Kidney (tissue), 14 donors: ENCODE results near the gene CRYL1. TPM values are rescaled to one million over a fixed set of nuclear protein-coding genes. Genes with fewer than 3 reads are reported as not detected.

Experiments used
- DNase-seq, 5 donors: peaks; one replicate each; pipeline ENCODE4 v3.0.0-alpha.2; 2013 to 2020
- FAIRE-seq: peaks from 2 replicates; lab custom pipeline; 2012; peaks lifted over from hg19 to GRCh38; lab: Jason Lieb, UNC
- H3K27ac ChIP-seq, 2 donors: one replicate each; pipeline ENCODE4 v1.7.0; 2013; ENCODE audit warnings: low read depth in 2 of 2, low read length in 2 of 2, inconsistent platforms in 1 of 2
- H3K27me3 ChIP-seq: one replicate; pipeline ENCODE4 v1.7.1; 2013; ENCODE audit warnings: low read length, inconsistent platforms; ENCODE audit not compliant: control insufficient read depth, insufficient read depth
- H3K36me3 ChIP-seq, 3 donors: one replicate each; pipeline versions ENCODE4 v1.7.0 to v1.7.1; 2013; ENCODE audit warnings: low read length in 3 of 3, control low read depth in 1 of 3, inconsistent platforms in 1 of 3; ENCODE audit not compliant: insufficient read depth in 3 of 3, control insufficient read depth in 2 of 3
- H3K4me1 ChIP-seq, 3 donors: one replicate each; pipeline versions ENCODE4 v1.7.0 to v1.7.1; 2013; ENCODE audit warnings: low read length in 3 of 3, inconsistent platforms in 1 of 3, low read depth in 1 of 3; ENCODE audit not compliant: control insufficient read depth in 2 of 3, insufficient read depth in 2 of 3
- H3K4me3 ChIP-seq, 3 donors: one replicate each; pipeline versions ENCODE4 v1.7.0 to v1.8.1; 2013; ENCODE audit warnings: low read length in 3 of 3, control low read depth in 1 of 3, inconsistent platforms in 1 of 3
- H3K9ac ChIP-seq, 3 donors: one replicate each; pipeline versions ENCODE4 v1.7.0 to v1.7.1; 2013; ENCODE audit warnings: low read length in 3 of 3, control low read depth in 1 of 3, inconsistent platforms in 1 of 3
- H3K9me3 ChIP-seq, 3 donors: one replicate each; pipeline versions ENCODE4 v1.7.0 to v1.7.1; 2013; ENCODE audit warnings: low read length in 3 of 3, control low read depth in 1 of 3, inconsistent platforms in 1 of 3; ENCODE audit not compliant: control insufficient read depth in 2 of 3, insufficient read depth in 1 of 3
- intact Hi-C: fragments of 100-400 bp; cut with DNase I; formaldehyde crosslinking; loops from one replicate; pipeline ENCODE4 v1.11.1; 2022
- polyA plus RNA-seq: library from polyadenylated mRNA; stranded (reverse); fragments of 350-450 nt; fragmentation: Illumina TruSeq; extraction: RNeasy Lipid Tissue Mini Kit (QIAGEN cat#74804); gene quantifications from one replicate; pipeline ENCODE4 v1.2.3, GENCODE V29; 2014; ENCODE audit warnings: low read depth, low replicate concordance; ENCODE audit not compliant: insufficient read depth
- total RNA-seq: library from RNA; stranded (reverse); fragmentation: NEBNext Ultra II Directional; extraction: Animal tissue kit (Norgen Biotek cat#: 25700); gene quantifications from one replicate; pipeline ENCODE4 v1.2.1, GENCODE V29; 2021
- TF ChIP-seq, protein P1 (sequence below): IDR thresholded peaks from 3 replicates; pipeline ENCODE4 v1.5.1; 2012; ENCODE audit warnings: mild to moderate bottlenecking, moderate library complexity, borderline replicate concordance; ENCODE audit not compliant: insufficient read depth; ENCODE audit errors: extremely low read depth
- donor health status: control.
- donor health status: control.
- donor health status: control.
- donor health status: control.
- donor health status: control.
- donor health status: DM: yes; HTN: yes; CAD: no.
- donor health status: Normal renal cell carcinoma (clear cell type).

CRYL1 gene
- total and polyA plus RNA-seq, 2 donors from 2014 or later, result 130 to 462 TPM

DNA sequence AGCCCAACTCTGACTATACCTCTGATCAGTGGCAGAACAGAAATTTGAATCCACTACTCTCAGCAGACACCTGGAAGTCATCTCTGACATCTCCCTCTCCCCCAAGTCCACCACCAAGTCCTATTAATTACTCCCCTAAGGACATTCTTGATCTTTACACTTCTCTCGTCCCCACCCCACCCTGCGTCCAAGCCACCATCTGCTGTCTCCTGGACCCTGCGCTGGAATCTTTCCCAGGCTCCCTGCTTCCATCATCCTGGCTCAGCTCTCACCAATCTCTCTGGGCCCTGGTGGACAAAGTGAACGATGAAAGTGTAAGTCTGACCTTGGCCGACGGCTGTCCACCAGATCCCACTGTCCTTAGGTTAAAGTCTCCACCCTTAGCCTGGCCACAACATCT lies 147.9 kb downstream of the CRYL1 start:
- intact Hi-C loops, result loop anchor here (10.0 kb wide), 1 partner anchor 73 kb away; no protein-coding TSS in a partner anchor
- Histone ChIP-seq H3K36me3 (no peaks in the 10 kb centered on the region), H3K9ac (no peak overlapping the region), H3K27ac (no peak overlapping the region), H3K27me3 (no peaks in the 10 kb centered on the region), H3K4me3 (no peak overlapping the region), H3K4me1 (no peaks in the 10 kb centered on the region), H3K9me3 (no peaks in the 10 kb centered on the region)
- FAIRE-seq (no peak), DNase-seq (no peak)
- TF ChIP-seq, protein P1, sequence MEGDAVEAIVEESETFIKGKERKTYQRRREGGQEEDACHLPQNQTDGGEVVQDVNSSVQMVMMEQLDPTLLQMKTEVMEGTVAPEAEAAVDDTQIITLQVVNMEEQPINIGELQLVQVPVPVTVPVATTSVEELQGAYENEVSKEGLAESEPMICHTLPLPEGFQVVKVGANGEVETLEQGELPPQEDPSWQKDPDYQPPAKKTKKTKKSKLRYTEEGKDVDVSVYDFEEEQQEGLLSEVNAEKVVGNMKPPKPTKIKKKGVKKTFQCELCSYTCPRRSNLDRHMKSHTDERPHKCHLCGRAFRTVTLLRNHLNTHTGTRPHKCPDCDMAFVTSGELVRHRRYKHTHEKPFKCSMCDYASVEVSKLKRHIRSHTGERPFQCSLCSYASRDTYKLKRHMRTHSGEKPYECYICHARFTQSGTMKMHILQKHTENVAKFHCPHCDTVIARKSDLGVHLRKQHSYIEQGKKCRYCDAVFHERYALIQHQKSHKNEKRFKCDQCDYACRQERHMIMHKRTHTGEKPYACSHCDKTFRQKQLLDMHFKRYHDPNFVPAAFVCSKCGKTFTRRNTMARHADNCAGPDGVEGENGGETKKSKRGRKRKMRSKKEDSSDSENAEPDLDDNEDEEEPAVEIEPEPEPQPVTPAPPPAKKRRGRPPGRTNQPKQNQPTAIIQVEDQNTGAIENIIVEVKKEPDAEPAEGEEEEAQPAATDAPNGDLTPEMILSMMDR, result no peak

DNA sequence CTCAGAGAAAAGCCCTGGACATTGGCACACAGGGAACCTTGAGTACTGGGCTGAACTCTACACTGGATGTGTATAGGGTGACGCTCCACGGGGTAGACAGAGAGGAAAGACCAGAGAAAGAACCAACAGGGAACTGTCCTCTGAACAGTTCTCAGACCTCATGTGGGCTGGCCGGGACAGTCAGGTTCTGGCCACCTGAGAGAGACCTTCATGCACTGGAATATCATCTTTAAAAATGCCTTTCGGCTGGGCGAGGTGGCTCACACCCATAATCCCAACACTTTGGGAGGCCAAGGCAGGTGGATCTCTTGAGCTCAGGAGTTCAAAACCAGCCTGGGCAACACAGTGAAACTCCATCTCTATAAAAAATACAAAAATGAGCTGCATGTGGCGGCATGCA lies 149.8 kb downstream of the CRYL1 start:
- TF ChIP-seq, protein P1, result no peak
- Histone ChIP-seq H3K27ac (no peak overlapping the region), H3K36me3 (no peaks in the 10 kb centered on the region), H3K9ac (no peak overlapping the region), H3K4me3 (no peak overlapping the region), H3K9me3 (no peaks in the 10 kb centered on the region), H3K4me1 (no peaks in the 10 kb centered on the region), H3K27me3 (no peaks in the 10 kb centered on the region)
- no peak for DNase-seq
- intact Hi-C loops, result loop anchor here (10.0 kb wide), 1 partner anchor 71 kb away; no protein-coding TSS in a partner anchor
- no peak for FAIRE-seq

DNA sequence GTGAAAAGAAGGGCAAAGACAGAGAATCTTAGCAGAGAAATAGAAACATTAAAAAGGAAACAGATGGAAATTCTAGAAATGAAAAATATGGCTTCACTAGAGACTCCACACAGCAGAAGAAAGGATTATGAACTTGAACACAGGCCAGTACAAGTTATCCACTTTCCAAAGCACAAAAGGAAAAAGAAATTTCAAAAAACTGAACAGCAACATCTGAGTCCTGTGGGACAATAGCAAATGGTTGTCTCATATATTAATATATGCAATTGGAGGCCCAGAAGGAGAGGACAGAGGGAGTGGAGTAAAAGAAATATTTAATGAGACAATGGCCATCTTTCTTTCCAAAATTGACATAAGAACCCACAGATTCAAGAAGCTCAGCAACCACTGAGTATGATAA lies 151.8 kb downstream of the CRYL1 start:
- no peaks in the 10 kb centered on the region for H3K9me3 ChIP-seq
- H3K4me1 ChIP-seq, result no peaks in the 10 kb centered on the region
- H3K4me3 ChIP-seq, result no peak overlapping the region
- no peak for DNase-seq
- no peaks in the 10 kb centered on the region for H3K27me3 ChIP-seq
- no peak overlapping the region for H3K9ac ChIP-seq
- no peak overlapping the region for H3K27ac ChIP-seq
- TF ChIP-seq, protein P1, result no peak
- FAIRE-seq, result no peak
- intact Hi-C loops, result loop anchor here (10.0 kb wide), 1 partner anchor 69 kb away; no protein-coding TSS in a partner anchor
- H3K36me3 ChIP-seq, result no peaks in the 10 kb centered on the region

DNA sequence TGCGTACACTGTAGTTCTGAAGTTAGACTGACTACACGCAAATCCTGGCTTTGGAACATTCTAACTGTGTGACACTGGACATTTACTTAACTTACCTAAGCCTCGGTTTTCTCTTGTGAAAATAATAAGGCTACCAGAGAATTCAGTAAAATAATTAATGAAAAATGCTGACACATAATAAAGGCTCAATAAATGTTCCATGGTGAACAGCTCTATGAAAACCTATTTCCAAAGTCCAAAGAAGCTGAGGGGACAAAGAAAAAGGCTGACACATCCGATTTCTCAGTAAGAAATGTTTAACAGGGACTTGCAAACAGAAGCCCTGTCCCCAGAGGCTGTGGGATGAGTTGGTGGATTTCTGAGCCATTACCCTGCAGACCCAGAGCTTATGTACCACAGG lies 153.8 kb downstream of the CRYL1 start:
- intact Hi-C loops, result loop anchor here (10.0 kb wide), 1 partner anchor 67 kb away; no protein-coding TSS in a partner anchor
- Histone ChIP-seq H3K9me3 (no peaks in the 10 kb centered on the region), H3K4me3 (no peak overlapping the region), H3K36me3 (no peaks in the 10 kb centered on the region), H3K4me1 (no peaks in the 10 kb centered on the region), H3K27ac (no peak overlapping the region), H3K9ac (no peak overlapping the region), H3K27me3 (no peaks in the 10 kb centered on the region)
- TF ChIP-seq, protein P1, result no peak
- no peak for FAIRE-seq
- no peak for DNase-seq
